BJ (cell line): ENCODE data around the gene DOK3. TPM values are rescaled to one million over a fixed set of nuclear protein-coding genes. Genes with fewer than 3 reads are reported as not detected.

ENCODE experiments used
- CTCF ChIA-PET: fragments of 350-600 bp; formaldehyde crosslinking; extraction: SDS; loops from one replicate; lab custom pipeline; 2021; ENCODE audit warnings: antibody characterized with exemption, inconsistent platforms; lab: Yijun Ruan, JAX
- POLR2A ChIA-PET: fragments of 300-600 bp; sonication (Branson Sonifier 250); formaldehyde crosslinking; extraction: SDS; loops from one replicate; lab custom pipeline; 2021; ENCODE audit warnings: antibody characterized with exemption; lab: Charles Lee
- DNase-seq: peaks from one replicate; pipeline ENCODE4 v3.0.0-alpha.2; 2011; ENCODE audit warnings: low read depth
- H3K27me3 ChIP-seq: 2 replicates; pipeline ENCODE4 v1.6.0; 2011; ENCODE audit warnings: low read length; ENCODE audit not compliant: control insufficient read depth, insufficient read depth
- H3K36me3 ChIP-seq: 2 replicates; pipeline ENCODE4 v1.5.1; 2011; ENCODE audit warnings: low read length; ENCODE audit not compliant: control insufficient read depth, insufficient read depth
- H3K4me3 ChIP-seq: 2 replicates; pipeline ENCODE4 v1.5.1; 2011; ENCODE audit warnings: low read depth, mild to moderate bottlenecking, control low read depth, low read length
- polyA plus RNA-seq: library from polyadenylated mRNA; depleted of rRNA; stranded (reverse); fragments of >200 nt; gene quantifications from 2 replicates; pipeline ENCODE4 v1.2.3, GENCODE V29; 2011
- TF ChIP-seq, protein P1 (sequence below): IDR thresholded peaks from 2 replicates; pipeline ENCODE4 v1.5.1; 2011; ENCODE audit warnings: low read depth, mild to moderate bottlenecking, control low read depth, inconsistent platforms, low read length, moderate library complexity; ENCODE audit not compliant: insufficient read depth

Gene DOK3
- polyA plus RNA-seq, 1 experiment: 1.2 TPM

- TF ChIP-seq, protein P1, sequence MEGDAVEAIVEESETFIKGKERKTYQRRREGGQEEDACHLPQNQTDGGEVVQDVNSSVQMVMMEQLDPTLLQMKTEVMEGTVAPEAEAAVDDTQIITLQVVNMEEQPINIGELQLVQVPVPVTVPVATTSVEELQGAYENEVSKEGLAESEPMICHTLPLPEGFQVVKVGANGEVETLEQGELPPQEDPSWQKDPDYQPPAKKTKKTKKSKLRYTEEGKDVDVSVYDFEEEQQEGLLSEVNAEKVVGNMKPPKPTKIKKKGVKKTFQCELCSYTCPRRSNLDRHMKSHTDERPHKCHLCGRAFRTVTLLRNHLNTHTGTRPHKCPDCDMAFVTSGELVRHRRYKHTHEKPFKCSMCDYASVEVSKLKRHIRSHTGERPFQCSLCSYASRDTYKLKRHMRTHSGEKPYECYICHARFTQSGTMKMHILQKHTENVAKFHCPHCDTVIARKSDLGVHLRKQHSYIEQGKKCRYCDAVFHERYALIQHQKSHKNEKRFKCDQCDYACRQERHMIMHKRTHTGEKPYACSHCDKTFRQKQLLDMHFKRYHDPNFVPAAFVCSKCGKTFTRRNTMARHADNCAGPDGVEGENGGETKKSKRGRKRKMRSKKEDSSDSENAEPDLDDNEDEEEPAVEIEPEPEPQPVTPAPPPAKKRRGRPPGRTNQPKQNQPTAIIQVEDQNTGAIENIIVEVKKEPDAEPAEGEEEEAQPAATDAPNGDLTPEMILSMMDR: no peak
- CTCF ChIA-PET: interaction anchor here (0.7 to 6.3 kb wide), 8 partner anchors 12 to 82 kb away, joined by 3 to 35 read pairs (median 7); no protein-coding TSS in a partner anchor
- H3K4me3 ChIP-seq: peak overlapping the region; percentile 54
- H3K27me3 ChIP-seq: no peaks in the 10 kb centered on the region
- no peak for DNase-seq
- POLR2A ChIA-PET: interaction anchor here (1.5 kb wide), 1 partner anchor 23 kb away, joined by 6 read pairs; no protein-coding TSS in a partner anchor
- H3K36me3 ChIP-seq: peaks cover 19% of the 10 kb centered on the region
These were observed 37.8 kb downstream of the DOK3 start for GRCh38 chr5:177471610-177472356.

GRCh38 chr5:177470759-177471536 lies 38.7 kb downstream of the DOK3 start:
- TF ChIP-seq, protein P1: no peak
- H3K27me3 ChIP-seq: no peaks in the 10 kb centered on the region
- H3K36me3 ChIP-seq: peaks cover 27% of the 10 kb centered on the region
- ChIA-PET CTCF (interaction anchor here (1.0 to 6.3 kb wide), 8 partner anchors 11 to 67 kb away, joined by 3 to 35 read pairs (median 12); no protein-coding TSS in a partner anchor), POLR2A (interaction anchor here (1.5 kb wide), 1 partner anchor 24 kb away, joined by 6 read pairs; no protein-coding TSS in a partner anchor)
- DNase-seq: no peak
- no peak overlapping the region for H3K4me3 ChIP-seq

DNA sequence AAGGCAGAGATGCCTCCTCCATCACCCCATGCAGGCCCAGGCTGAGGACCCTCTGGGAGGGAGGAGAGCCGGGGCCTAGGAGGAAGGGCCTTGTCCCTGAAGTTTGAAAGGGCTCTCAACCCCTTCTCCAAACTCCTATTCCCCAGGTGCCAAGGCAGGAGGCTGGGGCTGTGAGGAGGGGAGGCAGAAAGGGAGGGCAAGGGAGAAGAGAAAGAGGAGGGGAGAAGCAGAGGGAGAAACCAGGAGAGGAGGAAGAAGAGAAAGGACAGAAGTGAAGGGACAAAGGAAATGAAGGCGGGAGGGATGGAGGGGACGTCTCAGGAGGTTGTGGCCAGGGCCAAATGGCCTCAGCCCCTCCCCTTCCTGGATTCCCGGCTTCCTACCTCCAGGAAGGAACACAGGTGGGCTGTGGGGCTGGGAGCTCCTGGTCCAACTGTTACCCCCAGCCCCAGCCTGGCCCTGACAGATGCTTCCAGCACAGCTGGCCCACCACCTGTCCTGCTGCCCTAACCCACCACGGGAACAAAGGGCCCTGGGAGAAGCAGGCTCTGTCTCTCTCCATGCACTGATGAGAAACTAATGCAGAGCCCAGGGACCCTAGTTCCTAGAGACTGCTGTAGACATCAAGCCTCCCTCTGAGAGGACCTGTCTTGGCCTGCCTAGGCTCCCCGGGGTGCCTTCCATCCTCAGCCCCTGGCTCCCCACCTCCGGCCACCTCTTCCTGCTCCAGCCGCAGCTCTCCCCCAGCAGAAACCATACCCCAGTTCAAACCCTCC lies 39.7 kb downstream of the DOK3 start:
- TF ChIP-seq, protein P1: no peak
- H3K27me3 ChIP-seq: no peaks in the 10 kb centered on the region
- no peak overlapping the region for H3K4me3 ChIP-seq
- peaks cover 27% of the 10 kb centered on the region for H3K36me3 ChIP-seq
- DNase-seq: no peak
- ChIA-PET CTCF (interaction anchor here (1.0 to 6.3 kb wide), 6 partner anchors 12 to 32 kb away, joined by 3 to 35 read pairs (median 12); no protein-coding TSS in a partner anchor), POLR2A (interaction anchor here (0.7 kb wide), 1 partner anchor 321 kb away, joined by 3 read pairs; no protein-coding TSS in a partner anchor)

- Histone ChIP-seq H3K4me3 (no peak overlapping the region), H3K36me3 (peaks cover 27% of the 10 kb centered on the region), H3K27me3 (no peaks in the 10 kb centered on the region)
- ChIA-PET CTCF (interaction anchor here (0.9 to 6.3 kb wide), 7 partner anchors 9 to 77 kb away, joined by 3 to 35 read pairs (median 4); no protein-coding TSS in a partner anchor), POLR2A (interaction anchor here (0.5 to 0.7 kb wide), 2 partner anchors 12 to 320 kb away, joined by 3 read pairs; no protein-coding TSS in a partner anchor)
- peak; percentile 51 for DNase-seq
- TF ChIP-seq, protein P1: no peak
These were observed 40.7 kb downstream of the DOK3 start for GRCh38 chr5:177468685-177469628.
